ENCODE measurements around the gene RBMY1E.
"Not testable (repeated sequence)": the region's sequence is repeated elsewhere in the genome, so short reads cannot be mapped to it uniquely, and the experiment has no call there.

The RBMY1E gene

GRCh38 chrY:21917932-21918331 is at the start of gene RBMY1E:
Gene RBMY1E (minus strand): TSS chrY:21918032. CDS start chrY:21916054, 1,978 bp downstream.
- FAIRE-seq = not testable (repeated sequence)

GRCh38 chrY:21894426-21894825 is 23.4 kb downstream of the RBMY1E start, which contains the start of gene RBMY1D:
Gene RBMY1D (minus strand): TSS chrY:21894526. CDS start chrY:21892513, 2,013 bp downstream.
- not testable (repeated sequence) for FAIRE-seq

- not testable (repeated sequence) for FAIRE-seq
Measured at GRCh38 chrY:21869407-21870076, 48.3 kb downstream of the RBMY1E start.
